ENCODE results near the gene MED22.
"Not testable (repeated sequence)": the region's sequence is repeated elsewhere in the genome, so short reads cannot be mapped to it uniquely, and the experiment has no call there.

The MED22 gene

DNA sequence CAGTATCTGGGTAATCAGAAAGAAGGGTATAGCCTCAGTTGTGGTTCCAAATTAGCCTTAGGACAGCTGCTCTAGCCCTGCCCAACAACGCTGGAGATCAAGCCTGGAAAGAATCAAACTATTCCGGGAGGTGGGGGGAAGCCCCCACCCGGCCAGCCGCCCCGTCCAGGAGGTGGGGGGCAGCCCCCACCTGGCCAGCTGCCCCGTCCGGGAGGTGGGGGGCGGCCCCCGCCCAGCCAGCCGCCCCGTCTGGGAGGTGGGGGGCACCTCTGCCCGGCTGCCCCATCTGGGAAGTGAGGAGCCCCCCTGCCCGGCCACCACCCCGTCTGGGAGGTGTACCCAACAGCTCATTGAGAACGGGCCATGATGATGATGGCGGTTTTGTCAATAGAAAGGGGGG, 47.9 kb downstream of the MED22 start:
- not testable (repeated sequence) for H3K36me3 ChIP-seq (ENCODE audit: control insufficient read depth, low read depth, low read length); H3K9ac ChIP-seq (ENCODE audit: low read length); H3K9me3 ChIP-seq (ENCODE audit: control insufficient read depth, low read depth, low read length); H3K4me1 ChIP-seq (ENCODE audit: control insufficient read depth, low read depth, low read length); H3K27me3 ChIP-seq (ENCODE audit: control insufficient read depth, insufficient read depth, low read length); H3K27ac ChIP-seq (ENCODE audit: low read length); H3K4me3 ChIP-seq (ENCODE audit: low read length)

DNA sequence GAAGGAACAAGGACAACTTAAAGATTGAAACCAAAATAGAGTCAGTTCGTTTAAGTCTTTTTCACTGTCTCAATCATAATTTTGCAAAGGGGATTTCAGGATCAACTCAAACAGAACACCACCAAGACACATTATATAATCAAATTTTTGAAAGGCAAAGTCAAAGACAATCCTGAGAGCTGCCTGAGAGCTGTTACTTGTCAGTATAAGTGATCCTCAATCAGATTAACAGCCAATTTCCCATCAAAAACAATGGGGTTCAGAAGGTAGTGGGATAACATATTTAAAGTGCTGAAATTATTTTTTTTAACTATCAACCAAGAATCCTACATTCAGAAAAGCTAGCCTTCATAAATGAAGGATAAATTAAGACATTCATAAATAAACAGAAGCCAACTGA, 53.7 kb downstream of the MED22 start:
- H3K27me3 ChIP-seq (ENCODE audit: control insufficient read depth, insufficient read depth, low read length) = no peaks in the 10 kb centered on the region
- no peak overlapping the region for H3K9ac ChIP-seq (ENCODE audit: low read length)
- H3K9me3 ChIP-seq (ENCODE audit: control insufficient read depth, low read depth, low read length) = peaks cover 25% of the 10 kb centered on the region
- no peaks in the 10 kb centered on the region for H3K36me3 ChIP-seq (ENCODE audit: control insufficient read depth, low read depth, low read length)
- no peak overlapping the region for H3K4me3 ChIP-seq (ENCODE audit: low read length)
- no peaks in the 10 kb centered on the region for H3K4me1 ChIP-seq (ENCODE audit: control insufficient read depth, low read depth, low read length)
- no peak overlapping the region for H3K27ac ChIP-seq (ENCODE audit: low read length)

DNA sequence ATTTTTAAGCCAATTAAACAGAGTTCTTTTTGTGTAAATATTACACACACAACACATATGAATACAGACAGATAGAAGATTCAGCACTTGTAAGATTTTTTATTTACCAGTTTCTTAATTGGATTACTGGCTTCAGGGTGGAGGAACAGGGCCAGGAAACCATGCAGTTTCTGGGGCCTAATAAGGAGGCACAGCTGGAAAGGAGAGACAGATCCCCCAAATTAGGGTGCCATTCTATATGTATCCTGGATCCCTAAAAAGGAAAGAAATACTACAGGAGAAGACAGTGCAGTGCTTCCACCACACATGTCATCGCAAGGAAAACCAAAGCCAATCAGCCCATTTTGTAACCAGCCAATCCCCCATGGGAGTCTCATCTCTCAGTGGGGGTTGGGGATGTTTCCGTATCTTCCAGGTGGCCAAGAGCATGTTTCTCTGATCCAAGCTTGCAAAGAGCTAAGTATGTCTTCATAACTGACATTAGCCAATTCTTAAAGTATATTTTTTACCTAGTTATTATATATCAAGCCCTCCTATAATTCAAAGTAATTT, 57.1 kb downstream of the MED22 start:
- Histone ChIP-seq H3K27ac (ENCODE audit: low read length) (no peak overlapping the region), H3K9me3 (ENCODE audit: control insufficient read depth, low read depth, low read length) (peaks cover 34% of the 10 kb centered on the region), H3K27me3 (ENCODE audit: control insufficient read depth, insufficient read depth, low read length) (no peaks in the 10 kb centered on the region), H3K4me3 (ENCODE audit: low read length) (no peak overlapping the region), H3K4me1 (ENCODE audit: control insufficient read depth, low read depth, low read length) (no peaks in the 10 kb centered on the region), H3K9ac (ENCODE audit: low read length) (no peak overlapping the region), H3K36me3 (ENCODE audit: control insufficient read depth, low read depth, low read length) (no peaks in the 10 kb centered on the region)
